Neural cell (in vitro differentiated cells): ENCODE data around the gene BRINP2.

Experiments
- CTCF ChIP-seq: fragments of 450-650 bp; IDR thresholded peaks from 2 replicates; pipeline ENCODE4 v1.5.1; 2014; ENCODE audit warnings: antibody characterized with exemption, mild to moderate bottlenecking, moderate library complexity; ENCODE audit not compliant: poor library complexity, severe bottlenecking
- EZH2 ChIP-seq: fragments of 200-600, 300-800 bp; shearing (Covaris generic), sonication (generic); IDR thresholded peaks from 2 replicates; pipeline ENCODE4 v1.6.1; 2014; ENCODE audit warnings: antibody characterized with exemption, low read length, borderline replicate concordance, mild to moderate bottlenecking; ENCODE audit not compliant: insufficient read depth, poor library complexity, severe bottlenecking
- MXI1 ChIP-seq: fragments of 450-650 bp; conservative IDR thresholded peaks from 2 replicates; pipeline ENCODE4 v1.6.1; 2014; ENCODE audit warnings: antibody characterized with exemption, mild to moderate bottlenecking; ENCODE audit not compliant: poor library complexity, severe bottlenecking
- REST ChIP-seq: IDR thresholded peaks from 2 replicates; pipeline ENCODE4 v1.6.1; 2012; ENCODE audit warnings: borderline replicate concordance

- TF ChIP-seq EZH2 (no peak), REST (no peak), CTCF (no peak), MXI1 (no peak)
Measured at GRCh38 chr1:177270863-177271262, 100.1 kb downstream of the BRINP2 start.
